GM04503 (cell line): ENCODE measurements around the gene IMMP2L.
"Not testable (repeated sequence)": the region's sequence is repeated elsewhere in the genome, so short reads cannot be mapped to it uniquely, and the experiment has no call there.

Experiments
- DNase-seq: peaks from one replicate; pipeline ENCODE4 v3.0.0-alpha.2; 2012; ENCODE audit warnings: low read depth

Gene IMMP2L

DNA sequence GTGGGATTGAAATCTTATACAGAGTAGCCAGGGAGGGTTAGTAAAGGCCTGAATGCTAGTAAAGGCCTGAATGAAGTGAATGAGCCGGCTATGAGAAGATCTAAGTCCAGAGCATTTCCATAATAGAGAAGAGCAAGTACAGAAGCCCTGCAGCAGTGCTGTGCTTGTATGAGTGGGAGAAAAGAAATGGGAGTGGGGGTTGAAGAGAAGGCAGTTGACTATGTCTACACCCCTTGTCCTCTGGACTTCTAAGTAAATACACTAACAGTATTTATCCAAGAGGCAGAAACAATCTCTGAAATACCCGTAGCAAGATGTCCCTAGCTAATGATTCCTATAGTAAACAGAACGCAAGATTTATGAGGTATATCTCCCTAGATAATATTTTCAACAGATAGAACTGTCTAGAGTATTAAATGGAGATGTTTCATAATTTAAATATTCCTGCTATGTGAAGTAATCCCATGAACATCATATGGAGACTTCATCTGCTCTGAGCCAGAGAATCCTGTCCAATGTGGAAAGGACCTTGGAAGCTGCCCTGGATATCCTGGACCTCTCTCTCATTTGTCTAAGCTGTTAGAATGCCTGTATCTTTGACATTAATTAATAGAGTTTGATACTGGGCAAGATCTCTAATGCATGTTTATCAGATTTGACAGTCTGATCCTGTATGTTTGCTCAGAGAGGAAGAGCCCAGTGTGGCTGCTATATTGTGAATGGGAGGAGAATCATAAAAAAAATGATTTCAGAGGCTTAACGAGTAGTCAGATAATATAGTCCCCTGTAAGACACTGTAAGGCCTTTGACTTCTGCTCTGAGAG, 299.8 kb downstream of the IMMP2L start:
- DNase-seq, result no peak

DNA sequence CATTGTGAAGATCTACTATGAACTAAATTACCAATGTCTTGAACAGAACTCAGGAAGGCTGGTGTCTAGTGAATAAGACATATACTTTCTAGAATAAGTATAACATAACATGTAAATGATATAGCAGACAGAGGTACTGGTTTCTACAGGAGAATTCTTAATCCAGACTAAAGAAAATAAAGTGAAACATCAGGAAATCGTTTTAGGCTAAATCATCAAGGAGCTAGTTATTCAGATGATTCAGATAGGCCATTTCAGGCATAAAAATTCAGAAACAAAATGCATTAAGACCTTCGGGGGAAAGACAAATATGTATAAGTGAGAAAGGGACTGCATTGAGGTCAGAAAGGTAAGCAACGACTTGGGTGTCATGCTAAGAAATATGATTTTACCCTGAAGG, 300.8 kb downstream of the IMMP2L start:
- DNase-seq, result no peak

DNA sequence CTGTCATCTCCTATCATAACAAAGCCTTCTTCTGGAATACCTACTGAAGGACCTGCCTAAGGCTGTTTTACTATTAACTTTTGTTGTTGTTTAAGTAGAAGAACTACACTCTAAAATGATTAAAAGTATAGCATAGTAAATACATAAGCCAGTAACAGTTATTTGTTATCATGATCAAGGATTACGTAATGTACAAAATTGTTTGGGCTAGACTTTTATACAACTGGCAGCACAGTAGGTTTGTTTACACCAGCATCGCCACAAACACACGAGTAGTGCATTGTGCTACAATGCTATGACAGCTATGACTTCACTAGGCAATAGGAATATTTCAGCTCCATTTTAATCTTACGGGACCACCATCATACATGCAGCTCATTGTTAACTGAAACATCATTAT, 302.3 kb downstream of the IMMP2L start:
- no peak for DNase-seq

DNA sequence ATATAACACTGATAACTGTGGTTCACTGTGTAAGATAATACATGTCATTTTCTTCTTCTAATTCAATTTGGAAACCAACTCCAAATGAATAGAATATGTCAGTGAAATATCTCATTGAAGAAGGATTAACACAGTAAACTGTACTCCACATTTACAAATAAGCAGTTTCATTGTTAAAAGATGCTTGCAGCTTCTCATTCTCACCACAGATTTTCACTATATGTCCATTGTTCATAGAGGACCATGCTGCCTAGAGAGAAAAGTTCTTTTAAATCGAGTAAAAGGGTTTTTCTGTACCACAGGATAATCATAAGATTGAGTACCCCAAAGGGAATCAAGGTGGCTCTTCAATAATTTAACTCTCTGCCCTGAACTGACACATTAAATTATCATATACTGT, 305.9 kb downstream of the IMMP2L start:
- no peak for DNase-seq

DNA sequence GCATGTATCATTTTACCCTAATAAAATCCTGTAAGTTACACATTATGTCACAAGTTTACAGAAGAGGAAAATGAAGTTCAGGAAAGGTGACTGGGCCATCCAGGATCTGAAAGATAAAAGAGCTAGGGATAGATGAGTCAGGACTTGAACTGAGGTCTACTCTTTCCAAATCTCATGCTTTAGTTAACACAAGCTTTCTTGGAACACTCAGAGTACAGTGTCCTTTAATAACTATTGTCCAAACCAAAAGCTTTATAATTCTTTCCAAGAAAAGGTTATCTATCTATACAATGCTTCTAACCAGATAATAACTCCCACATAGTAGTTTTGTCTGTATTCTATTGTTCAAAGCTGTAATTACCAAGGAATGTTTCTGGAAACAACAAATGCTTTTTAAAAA, 306.7 kb downstream of the IMMP2L start:
- DNase-seq, result no peak

DNA sequence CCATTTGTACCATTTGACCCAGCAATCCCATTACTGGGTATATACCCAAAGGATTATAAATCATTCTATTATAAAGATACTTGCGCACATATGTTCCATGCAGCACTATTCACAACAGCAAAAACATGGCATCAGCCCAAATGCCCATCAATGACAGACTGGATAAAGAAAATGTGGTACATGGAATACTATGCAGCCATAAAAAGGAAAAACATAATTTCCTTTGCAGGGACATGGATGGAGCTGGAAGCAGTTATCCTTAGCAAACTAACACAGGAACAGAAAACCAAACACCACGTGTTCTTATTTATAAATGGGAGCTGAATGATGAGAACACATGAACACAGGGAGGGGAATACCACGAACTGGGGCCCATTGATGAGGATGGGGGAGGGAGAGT, 310.9 kb downstream of the IMMP2L start:
- DNase-seq, result not testable (repeated sequence)

DNA sequence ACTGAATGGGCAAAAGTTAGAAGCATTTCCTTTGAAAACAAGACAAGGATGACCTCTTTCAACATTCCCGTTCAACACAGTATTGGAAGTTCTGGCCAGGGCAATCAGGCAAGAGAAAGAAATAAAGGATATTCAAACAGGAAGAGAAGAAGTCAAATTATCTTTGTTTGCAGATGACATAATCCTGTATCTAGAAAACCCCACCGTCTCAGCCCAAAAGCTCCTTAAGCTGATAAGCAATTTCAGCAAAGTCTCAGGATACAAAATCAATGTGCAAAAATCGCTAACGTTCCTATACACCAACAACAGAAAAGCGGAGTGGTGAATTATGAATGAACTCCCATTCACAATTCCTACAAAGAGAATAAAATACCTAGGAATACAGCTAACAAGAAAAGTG, 312.5 kb downstream of the IMMP2L start:
- not testable (repeated sequence) for DNase-seq

DNA sequence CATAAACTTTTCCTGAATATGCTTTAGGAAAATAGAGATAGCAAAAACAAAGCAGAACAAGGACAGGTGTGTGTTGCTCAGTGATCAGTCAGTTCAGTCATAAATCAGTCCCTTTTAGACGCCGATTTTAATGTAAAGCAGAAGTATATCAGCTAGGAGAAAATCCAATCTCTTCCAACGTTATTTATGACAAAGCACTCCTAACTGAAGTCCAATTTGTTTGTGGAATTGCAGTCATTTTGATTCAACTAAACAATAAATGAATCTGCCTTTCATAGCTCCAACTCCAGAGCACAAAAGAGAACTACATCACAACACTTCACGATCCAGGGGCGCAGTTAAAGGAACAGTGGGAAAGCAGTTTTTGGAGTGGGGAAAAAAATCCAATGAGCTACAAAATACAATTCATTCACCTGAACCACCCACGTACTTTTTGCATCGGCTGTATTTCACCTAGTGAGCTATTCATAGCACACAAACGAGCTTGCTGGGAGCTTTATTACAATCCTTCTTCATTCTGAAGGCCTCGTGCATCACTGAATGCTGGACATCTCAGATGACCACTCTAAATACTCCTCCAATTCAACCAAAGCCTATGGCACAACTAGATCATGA, 320.0 kb downstream of the IMMP2L start:
- DNase-seq, result no peak

DNA sequence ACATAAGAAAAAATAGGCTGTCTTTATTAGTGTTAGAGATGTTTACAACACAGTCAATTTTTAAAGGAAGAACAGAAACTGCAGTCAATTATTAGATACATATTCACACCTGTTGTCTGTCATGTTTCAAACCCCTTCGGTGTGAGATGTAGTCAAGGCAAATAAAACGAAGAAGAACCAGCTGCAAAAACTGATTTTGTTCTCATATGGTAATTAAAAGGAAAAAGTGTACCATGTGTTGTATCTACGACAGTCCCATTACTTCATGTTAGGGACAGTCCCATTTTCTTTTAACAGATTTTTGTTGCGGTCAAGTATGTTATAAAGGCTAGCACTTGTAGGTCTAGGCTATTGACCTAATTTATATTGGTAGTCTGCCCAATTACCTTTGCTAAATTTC, 321.9 kb downstream of the IMMP2L start:
- no peak for DNase-seq

DNA sequence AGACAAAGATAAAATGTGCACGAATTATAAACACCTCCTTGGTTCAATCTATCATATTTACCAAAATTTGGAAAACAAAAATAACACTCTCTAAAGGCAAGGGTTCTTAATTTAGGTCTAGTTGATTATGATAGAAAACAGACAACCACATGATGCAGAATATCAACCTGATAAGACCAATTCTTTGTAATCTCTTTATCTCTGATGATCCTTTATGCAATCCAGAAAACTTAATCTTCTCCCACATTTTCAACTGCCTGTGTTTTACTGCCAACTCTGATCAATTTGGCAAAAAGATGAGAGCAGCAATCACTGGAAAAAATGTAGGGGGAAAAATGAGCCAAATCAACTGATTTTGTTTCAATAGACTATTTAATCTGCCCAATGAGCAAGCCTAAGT, 322.9 kb downstream of the IMMP2L start:
- DNase-seq, result no peak

DNA sequence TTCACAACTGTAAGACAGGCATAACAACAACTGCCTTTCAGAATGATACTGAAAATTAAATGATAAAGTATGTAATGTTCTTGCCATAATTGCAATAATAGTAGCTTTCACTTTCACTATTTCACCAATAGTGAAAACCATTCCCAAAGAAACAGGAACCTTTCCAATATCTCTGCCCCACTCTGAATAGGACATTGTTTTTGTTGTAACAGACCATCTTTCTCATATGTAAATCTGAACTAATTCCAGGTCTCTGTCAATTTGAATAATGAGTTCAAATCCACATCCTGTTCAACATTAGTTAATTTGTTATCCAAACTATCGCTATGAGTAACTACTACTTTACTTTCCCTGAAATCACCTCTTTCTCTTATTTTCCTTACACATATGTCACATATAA, 323.4 kb downstream of the IMMP2L start:
- no peak for DNase-seq

DNA sequence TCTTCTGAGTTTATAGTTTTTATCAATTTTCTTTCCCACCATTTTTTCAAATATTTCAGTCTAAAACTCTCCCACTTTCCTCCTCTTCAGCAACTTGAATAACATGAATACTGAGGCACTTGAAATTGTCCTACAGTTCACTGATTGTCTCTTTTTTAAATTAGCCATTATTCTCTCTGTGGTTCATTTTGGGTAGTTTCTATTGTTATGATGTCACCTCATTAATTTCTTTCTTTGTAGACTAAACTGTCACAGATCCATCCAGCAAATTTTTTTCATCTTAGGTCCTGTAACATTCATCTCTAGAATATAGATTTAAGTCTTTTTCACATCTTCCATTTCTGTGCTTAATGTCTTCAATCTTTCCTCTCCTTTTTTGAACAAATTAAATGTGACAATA, 326.6 kb downstream of the IMMP2L start:
- no peak for DNase-seq

DNA sequence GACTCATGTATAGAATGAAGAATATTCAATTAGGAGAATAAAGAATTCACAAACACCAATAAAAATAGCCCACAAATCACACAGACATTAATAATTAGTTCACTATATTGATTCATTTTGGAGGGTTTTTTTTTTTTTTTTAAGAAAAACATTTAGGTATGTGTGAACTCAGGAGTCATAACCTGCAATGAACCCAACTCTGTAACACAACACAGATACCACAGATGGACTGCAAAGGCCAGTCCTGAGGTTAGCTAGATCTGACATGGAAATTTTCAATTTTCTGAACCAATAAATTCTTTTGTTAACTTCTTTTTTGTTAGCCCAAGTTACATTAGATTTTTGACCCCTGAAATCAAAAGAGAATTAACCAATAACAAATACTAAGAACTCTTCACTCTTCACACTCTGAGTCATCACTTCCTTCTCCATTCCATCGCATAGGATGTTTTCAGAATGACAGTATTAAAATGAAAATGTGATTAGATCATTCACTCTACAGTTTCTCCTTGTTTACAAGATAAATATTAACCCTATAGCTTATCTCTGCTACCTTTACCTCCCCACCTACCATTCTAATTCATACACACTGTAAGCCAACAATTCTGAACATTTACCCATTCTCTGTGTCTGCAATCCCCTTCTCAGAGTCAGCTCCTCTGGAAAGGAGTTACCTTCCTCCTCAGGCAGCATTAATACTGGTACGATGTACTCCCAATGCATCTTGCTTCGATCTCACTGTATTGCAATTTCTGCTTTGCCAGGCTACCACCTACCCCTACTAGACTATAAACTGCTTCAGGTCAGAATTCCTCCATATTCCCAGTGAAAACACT, 329.8 kb downstream of the IMMP2L start:
- no peak for DNase-seq

DNA sequence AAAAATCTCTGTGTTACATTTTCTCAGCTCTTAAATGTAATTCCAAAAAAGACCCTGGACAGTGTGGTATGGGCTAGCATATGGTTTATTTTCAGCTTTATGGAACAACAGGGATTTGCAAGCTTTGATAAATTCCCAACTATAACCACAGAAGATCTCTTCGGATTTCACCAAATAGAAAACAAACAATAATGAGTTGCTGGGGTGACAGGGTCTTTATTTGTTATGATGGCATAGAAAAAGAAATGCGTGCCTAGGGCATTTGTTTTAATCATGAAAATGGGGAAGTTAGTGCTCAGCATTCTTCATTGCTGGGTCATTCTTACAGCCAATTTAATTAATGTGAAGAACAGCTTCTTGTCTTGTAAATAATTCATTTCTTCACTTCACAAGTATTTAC, 332.4 kb downstream of the IMMP2L start:
- peak; percentile 83 for DNase-seq

DNA sequence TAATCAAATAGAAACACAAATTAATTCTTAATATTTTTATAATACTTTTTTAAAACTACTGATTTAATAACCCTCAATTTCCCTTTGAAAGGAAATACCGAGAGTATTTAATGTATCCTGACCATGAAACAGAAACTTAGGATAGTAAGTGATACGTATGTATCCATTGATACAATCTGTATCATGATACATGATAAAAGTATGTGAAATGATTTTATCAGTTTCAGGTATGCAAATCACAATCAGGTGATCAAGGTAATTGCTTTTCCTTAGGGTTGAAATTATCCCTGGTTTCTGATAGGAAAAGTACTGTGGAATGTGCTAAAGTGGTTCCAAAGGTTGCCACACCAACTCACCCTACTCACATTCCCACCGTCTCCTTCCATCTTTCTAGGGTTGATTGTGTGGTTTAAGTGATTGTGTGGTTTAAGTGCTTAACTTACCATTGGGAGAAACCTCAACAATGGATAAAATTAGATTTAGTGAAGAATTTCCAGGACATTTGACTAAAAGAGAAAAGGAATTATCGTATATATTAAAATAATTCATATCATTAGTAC, 333.0 kb downstream of the IMMP2L start:
- no peak for DNase-seq

DNA sequence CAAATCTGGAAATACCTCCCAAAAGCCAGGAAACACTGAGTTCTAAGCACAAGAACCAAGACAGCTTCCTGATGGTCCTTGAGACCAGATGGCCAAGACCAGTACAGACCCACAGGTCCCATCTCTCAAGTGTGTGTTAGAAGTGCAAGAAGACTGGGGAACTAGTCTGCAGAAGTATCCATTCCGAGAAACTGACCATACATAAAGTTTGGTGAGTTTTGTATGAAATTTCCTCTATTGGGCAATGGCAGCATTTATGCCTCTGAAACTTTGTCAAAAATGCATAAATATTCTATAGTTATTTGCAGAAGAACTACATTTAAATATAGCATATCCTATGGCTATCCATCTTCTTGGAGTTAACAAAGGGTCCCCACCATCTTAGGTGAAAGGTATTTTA, 333.9 kb downstream of the IMMP2L start:
- DNase-seq, result no peak

DNA sequence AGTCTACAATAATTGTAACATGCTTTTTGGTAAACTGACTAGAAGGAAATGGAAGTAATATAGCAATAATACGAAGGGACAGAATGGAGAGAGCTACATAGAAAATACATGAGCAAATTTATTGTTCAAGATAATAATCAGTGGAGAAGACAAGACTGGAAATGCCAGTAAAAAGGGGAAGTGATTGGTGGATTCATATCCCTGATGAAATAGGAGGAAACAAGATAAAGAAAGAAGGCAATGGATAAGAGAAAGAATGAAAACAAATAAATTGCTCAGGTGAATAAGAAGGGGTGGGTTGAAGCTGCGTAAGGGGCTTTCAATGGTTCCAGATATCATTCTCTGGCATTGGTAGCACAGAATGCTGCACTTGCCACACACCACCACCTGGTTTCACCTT, 335.5 kb downstream of the IMMP2L start:
- no peak for DNase-seq

DNA sequence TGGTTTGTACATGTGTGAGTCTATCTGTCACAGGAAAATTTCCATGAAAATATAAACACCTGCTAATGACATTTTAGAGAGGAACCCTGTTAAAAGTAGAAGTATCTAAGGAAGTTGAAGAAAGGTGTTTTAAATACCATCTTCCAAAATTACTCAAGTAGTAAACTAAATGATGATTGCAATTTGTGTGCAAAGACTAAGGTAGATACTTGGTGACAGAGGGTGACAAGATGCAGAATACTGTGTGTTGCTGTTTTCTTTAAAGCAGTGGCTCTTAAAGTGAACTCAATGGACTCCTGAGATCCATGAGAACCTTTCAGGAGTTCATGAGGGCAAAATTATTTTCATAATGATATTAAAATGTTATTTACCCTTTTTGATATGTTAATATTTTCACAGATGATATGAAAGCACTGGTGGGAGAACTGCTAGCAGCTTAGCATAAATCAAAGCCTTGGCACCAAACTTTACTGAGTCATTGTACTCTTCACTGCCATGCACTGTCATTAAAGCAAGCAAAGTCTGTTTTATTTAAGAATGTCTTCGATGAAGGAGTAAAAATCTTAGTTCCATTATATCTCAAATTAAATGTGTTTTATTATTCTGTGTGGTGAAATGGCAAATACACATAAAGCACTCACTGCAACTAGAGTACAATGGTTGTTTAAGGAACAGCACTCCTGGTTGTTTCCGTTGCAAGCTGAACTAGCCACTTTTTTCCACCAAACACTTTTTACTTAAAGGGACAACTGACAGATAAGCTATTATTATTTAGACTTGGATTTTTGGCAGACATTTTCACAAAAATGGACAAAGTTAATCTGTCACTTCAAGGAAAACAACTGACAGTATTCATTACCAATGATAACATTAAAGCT, 337.7 kb downstream of the IMMP2L start:
- no peak for DNase-seq

DNA sequence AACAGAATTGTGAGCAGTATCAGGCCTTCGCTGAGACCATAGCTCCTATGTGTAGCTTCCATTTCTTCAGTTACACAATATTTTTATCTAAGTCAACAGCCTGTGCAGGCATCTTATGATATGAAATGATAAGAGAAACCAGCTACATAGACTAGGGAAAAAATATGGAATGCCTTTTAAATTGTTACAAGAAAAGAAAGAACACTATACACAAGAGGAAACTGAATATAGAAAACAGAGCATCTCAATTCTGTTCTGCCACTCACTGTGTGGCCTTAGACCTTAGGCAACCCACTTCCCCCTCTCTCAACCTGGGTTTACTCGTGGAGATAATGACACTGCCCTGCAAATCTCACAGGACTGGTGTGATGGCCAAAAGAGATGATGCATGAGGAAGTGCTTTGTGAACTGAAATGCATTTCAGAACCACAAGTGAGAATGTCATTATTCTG, 338.5 kb downstream of the IMMP2L start:
- DNase-seq, result no peak

DNA sequence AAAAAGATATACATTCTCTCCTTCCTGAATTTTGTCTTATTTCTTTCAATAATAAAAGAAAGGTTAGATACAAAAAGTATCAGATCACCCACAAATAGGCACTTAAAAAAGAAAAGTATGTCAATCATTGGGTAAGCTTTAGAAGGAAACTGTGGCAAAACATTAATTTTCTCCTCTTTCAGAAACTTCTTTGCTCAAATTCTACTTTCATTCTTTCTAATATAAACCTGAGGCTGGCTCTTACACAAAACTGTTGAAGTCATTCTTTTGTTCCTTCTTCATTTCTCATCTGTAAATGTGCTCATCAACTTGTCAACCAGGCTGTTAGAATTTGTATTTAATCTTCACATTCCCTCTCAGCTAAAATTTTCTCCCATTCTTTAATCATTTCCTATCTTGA, 346.7 kb downstream of the IMMP2L start:
- no peak for DNase-seq

DNA sequence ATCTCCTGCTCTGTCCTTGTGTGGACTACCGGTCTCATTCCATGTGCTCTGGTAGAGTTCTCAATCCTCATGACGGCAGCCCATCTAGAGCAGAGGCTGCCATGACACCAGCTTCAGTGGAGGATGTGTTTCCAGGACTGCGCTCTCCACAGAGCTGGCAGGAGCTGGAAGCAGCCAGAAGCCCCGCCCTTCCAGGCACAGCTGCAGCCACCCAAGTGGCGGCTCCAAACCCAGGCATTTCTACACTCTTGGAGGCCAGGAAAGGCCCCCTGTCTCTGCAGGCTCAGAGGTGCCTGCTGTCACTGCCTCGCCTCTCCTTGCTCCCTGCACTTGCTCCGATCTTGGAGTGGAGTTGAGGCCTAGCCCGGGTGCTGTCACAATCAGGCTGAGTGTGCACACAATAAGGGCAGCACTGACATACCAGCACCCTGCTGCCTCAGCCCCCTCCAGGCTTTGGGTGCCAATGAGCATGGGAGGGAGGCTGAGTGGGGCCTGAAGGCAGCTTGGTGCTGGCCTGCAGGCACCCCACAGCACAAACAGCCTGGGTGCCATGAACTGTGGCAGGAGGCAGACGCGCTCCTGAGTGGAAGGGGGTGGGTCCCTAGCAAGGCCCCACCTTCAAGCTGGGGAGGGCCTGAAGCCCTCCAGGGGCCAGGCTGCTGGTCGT, 349.3 kb downstream of the IMMP2L start:
- DNase-seq, result no peak
